ENCODE measurements around the gene METTL27. TPM values are rescaled to one million over a fixed set of nuclear protein-coding genes. Genes with fewer than 3 reads are reported as not detected.
A peak's percentile ranks its signal among the peaks of the same experiment; 100 is the strongest.

METTL27 gene
- total and polyA plus RNA-seq, 9 of the 15 experiments (the other 6 are each of a cell fraction or from before 2014, with no cell fraction given) = 0.08 to 0.82 (median 0.33) TPM; not detected in 4

GRCh38 chr7:73885975-73886798, 43.9 kb upstream of the METTL27 start (continued):
- TF ChIP-seq CHD7 (IDR thresholded peaks at IDR 0.05; ENCODE audit: low read depth, low read length) (no peak), SMARCE1 (IDR thresholded peaks at IDR 0.05) (peak; percentile 100), EWSR1 (IDR thresholded peaks at IDR 0.05; ENCODE audit: borderline replicate concordance, low read depth, partially characterized antibody) (no peak), ZNF764 (CRISPR knock-in tag; IDR thresholded peaks at IDR 0.05; ENCODE audit: low read depth) (no peak), ATF2 (CRISPR knock-in tag; IDR thresholded peaks at IDR 0.05) (no peak)
- TF ChIP-seq, protein P1, sequence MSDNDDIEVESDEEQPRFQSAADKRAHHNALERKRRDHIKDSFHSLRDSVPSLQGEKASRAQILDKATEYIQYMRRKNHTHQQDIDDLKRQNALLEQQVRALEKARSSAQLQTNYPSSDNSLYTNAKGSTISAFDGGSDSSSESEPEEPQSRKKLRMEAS (CRISPR knock-in tag; IDR thresholded peaks at IDR 0.05) = peak; percentile 73; the same call in 1 of the 2 replicates
